Measurements from ENCODE around the gene PRRT1B. TPM values are rescaled to one million over a fixed set of nuclear protein-coding genes. Genes with fewer than 3 reads are reported as not detected.
A peak's percentile ranks its signal among the peaks of the same experiment; 100 is the strongest.

PRRT1B gene
- polyA plus RNA-seq, 3 donors: not detected

DNA sequence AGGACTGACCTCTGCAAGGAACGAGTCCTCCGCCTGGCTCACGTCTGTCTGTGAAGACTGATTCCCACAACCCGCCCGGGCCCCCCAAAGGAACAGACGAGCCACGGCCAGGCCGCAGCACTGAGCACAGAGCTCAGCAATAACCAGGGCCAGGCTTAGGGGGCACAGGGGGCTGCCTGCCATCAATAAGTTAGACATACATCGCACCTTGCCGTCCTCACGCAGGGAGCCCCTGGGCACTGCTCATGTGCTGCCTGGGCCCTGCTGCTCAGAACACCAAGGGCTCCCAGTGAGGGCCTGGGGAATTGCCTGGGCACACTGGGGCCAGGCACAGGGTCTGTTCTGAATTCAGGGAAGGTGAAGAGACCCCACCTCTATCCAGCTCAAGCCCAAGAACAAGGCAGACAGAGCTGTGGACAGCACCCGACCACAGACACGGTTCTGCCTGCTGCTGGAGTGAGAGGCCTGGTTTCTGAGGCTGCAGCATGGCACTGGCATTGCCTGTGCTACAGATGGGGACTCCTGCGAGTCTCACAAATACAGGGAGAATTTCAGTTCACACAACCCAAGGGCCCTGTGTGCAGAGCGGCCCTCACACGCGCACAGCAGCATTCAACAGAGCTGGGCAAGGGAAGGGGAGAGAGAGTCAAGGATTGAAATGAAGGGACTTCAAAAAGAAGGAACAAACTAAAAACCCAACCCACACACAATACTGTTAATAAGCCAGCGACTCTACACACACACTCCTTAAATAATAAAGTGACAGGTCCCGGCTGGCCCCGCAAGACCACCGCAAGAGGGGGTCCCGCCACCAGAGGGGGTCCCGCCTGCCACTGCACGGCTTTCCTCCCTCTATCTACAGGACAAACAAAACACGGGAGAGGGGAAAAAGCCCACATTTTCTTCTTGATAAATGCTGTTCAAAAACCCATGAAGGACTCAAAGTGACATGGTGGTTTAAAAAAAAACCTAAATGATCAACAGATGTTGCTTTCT, 32.0 kb downstream of the PRRT1B start:
- no peaks in the 10 kb centered on the region for H3K9me3 Mint-ChIP-seq
- DNase-seq: no peak
- TF ChIP-seq, protein P1, sequence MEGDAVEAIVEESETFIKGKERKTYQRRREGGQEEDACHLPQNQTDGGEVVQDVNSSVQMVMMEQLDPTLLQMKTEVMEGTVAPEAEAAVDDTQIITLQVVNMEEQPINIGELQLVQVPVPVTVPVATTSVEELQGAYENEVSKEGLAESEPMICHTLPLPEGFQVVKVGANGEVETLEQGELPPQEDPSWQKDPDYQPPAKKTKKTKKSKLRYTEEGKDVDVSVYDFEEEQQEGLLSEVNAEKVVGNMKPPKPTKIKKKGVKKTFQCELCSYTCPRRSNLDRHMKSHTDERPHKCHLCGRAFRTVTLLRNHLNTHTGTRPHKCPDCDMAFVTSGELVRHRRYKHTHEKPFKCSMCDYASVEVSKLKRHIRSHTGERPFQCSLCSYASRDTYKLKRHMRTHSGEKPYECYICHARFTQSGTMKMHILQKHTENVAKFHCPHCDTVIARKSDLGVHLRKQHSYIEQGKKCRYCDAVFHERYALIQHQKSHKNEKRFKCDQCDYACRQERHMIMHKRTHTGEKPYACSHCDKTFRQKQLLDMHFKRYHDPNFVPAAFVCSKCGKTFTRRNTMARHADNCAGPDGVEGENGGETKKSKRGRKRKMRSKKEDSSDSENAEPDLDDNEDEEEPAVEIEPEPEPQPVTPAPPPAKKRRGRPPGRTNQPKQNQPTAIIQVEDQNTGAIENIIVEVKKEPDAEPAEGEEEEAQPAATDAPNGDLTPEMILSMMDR (IDR thresholded peaks at IDR 0.05): no peak
- H3K4me3 Mint-ChIP-seq: no peak overlapping the region
- Histone ChIP-seq H3K36me3 (replicated peaks in 1 of 2; ENCODE audit: control insufficient read depth in 1 of 2, insufficient read depth in 2 of 2, low read length in 2 of 2) (peaks cover 76 to 95% of the 10 kb centered on the region in 2 donors), H3K79me2 (ENCODE audit: insufficient read depth, low read length) (no peaks in the 10 kb centered on the region), H3K9me3 (replicated peaks in 1 of 2; ENCODE audit: control insufficient read depth in 1 of 2, insufficient read depth in 1 of 2, low read length in 2 of 2) (no peaks in the 10 kb centered on the region), H3K4me1 (ENCODE audit: control insufficient read depth in 1 of 2, insufficient read depth in 2 of 2, low read length in 2 of 2) (peaks cover 7 to 10% of the 10 kb centered on the region in 2 donors), H3K4me2 (replicated peaks; ENCODE audit: extremely low read depth, low read length, poor library complexity, severe bottlenecking) (no peak overlapping the region), H3K27me3 (ENCODE audit: control insufficient read depth in 2 of 2, insufficient read depth in 2 of 2, low read length in 2 of 2) (no peaks in the 10 kb centered on the region), H3K27ac (ENCODE audit: low read depth in 1 of 2, low read length in 2 of 2) (no peak overlapping the region), H4K20me1 (ENCODE audit: insufficient read depth, low read length) (peaks cover 43% of the 10 kb centered on the region), H3K4me3 (replicated peaks in 1 of 3; ENCODE audit: low read depth in 2 of 3, low read length in 3 of 3) (no peak overlapping the region), H3K9ac (ENCODE audit: insufficient read depth, low read length, poor library complexity, severe bottlenecking) (no peak overlapping the region), H2AFZ (ENCODE audit: insufficient read depth, low read depth, low read length, poor library complexity, severe bottlenecking) (no peak overlapping the region)
- H3K27ac Mint-ChIP-seq: peak overlapping the region in 2 of 7 donors; percentile 66 to 86
- peaks cover 77 to 96% of the 10 kb centered on the region in 2 donors for H3K36me3 Mint-ChIP-seq
- WGBS (ENCODE audit: insufficient coverage): 80% methylated on average over 11 of the region's 25 CpGs
- H3K27me3 Mint-ChIP-seq (ENCODE audit: low read depth in 3 of 3): peaks cover 0 to 3% (median 0%) of the 10 kb centered on the region in 3 donors
- intact Hi-C loops (cut with micrococcal nuclease): no loop called here
- peaks cover 9% of the 10 kb centered on the region for H3K4me1 Mint-ChIP-seq

DNA sequence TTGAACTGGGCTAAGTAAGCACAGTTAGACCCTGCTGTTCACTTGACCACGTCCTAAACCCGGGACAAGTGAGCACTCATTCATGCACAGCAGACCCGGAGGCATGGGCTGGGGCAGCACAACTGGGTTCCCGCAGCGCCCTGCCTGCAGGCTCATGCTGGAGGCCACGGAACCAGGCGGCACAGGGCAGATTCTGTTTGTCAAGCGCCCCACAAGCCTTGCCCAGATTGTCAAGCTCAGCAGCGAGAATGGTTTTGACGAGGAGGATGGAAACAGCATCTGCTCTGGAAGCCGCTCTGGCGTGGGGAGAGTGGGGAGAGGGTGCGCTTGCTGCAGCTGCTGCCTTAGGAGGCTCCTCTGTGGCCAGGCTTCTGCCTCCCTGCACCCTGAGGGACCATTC, 32.7 kb downstream of the PRRT1B start:
- Mint-ChIP-seq H3K27me3 (ENCODE audit: low read depth in 3 of 3) (peaks cover 0 to 3% (median 0%) of the 10 kb centered on the region in 3 donors), H3K27ac (peak overlapping the region in 2 of 7 donors; percentile 20 to 54), H3K36me3 (peaks cover 76 to 96% of the 10 kb centered on the region in 2 donors), H3K4me1 (peaks cover 9% of the 10 kb centered on the region), H3K4me3 (no peak overlapping the region), H3K9me3 (no peaks in the 10 kb centered on the region)
- intact Hi-C loops (cut with micrococcal nuclease): no loop called here
- Histone ChIP-seq H3K4me3 (replicated peaks in 1 of 3; ENCODE audit: low read depth in 2 of 3, low read length in 3 of 3) (no peak overlapping the region), H3K79me2 (ENCODE audit: insufficient read depth, low read length) (peaks cover under 1% of the 10 kb centered on the region), H3K4me1 (ENCODE audit: control insufficient read depth in 1 of 2, insufficient read depth in 2 of 2, low read length in 2 of 2) (peaks cover 7 to 10% of the 10 kb centered on the region in 2 donors), H3K36me3 (replicated peaks in 1 of 2; ENCODE audit: control insufficient read depth in 1 of 2, insufficient read depth in 2 of 2, low read length in 2 of 2) (peaks cover 77 to 95% of the 10 kb centered on the region in 2 donors), H3K27ac (ENCODE audit: low read depth in 1 of 2, low read length in 2 of 2) (no peak overlapping the region), H3K9ac (ENCODE audit: insufficient read depth, low read length, poor library complexity, severe bottlenecking) (no peak overlapping the region), H3K4me2 (replicated peaks; ENCODE audit: extremely low read depth, low read length, poor library complexity, severe bottlenecking) (no peak overlapping the region), H3K9me3 (replicated peaks in 1 of 2; ENCODE audit: control insufficient read depth in 1 of 2, insufficient read depth in 1 of 2, low read length in 2 of 2) (no peaks in the 10 kb centered on the region), H2AFZ (ENCODE audit: insufficient read depth, low read depth, low read length, poor library complexity, severe bottlenecking) (no peak overlapping the region), H3K27me3 (ENCODE audit: control insufficient read depth in 2 of 2, insufficient read depth in 2 of 2, low read length in 2 of 2) (no peaks in the 10 kb centered on the region), H4K20me1 (ENCODE audit: insufficient read depth, low read length) (peaks cover 43% of the 10 kb centered on the region)
- TF ChIP-seq, protein P1 (IDR thresholded peaks at IDR 0.05): no peak
- WGBS (ENCODE audit: insufficient coverage): 88% methylated on average over 13 of the region's 13 CpGs
- no peak for DNase-seq
